Measurements from ENCODE around the gene DYRK4.

The DYRK4 gene

DNA sequence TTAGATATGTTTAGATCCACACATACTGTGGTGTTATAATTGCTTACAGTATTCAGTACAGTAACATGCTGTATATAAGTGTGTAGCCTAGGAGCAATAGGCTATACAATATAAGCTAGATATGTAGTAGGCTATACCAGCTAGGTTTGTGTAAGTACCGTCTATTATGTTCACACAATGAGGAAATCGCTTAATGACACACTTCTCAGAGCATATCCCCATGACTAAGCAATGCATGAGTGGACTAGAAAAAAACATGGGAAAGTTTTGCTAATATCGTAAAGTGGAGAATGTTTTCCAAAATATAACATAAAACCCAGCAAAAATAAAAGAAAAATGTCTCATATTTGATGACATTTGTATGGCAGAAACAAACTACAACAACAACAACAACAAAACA is 59.5 kb downstream of the DYRK4 start:
- DNase-seq (ENCODE audit: low read depth), result no peak

- no peak for DNase-seq (ENCODE audit: low read depth)
Measured at GRCh38 chr12:4626543-4626942, 64.5 kb downstream of the DYRK4 start.

- no peak for DNase-seq (ENCODE audit: low read depth)
Measured at GRCh38 chr12:4628406-4628805, 66.4 kb downstream of the DYRK4 start.

DNA sequence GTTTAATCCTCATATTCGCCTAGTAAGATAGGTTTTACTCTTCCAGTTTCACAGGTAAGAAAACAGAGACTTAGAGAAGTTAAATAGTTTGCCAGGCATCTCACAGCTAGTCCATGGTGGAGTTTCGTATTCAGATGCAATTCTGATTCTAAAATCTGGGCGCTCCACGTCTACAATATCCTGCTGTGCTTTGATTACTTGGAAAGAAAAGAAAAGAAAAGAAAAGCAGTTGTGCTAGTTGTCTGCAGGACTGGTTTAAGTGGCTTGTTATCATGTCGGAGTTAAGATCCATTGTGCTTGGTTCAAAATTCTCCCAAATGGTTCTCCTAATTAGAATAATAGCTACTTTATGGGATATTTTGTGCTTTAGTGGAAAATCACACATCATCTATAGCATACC is 68.3 kb downstream of the DYRK4 start:
- DNase-seq (ENCODE audit: low read depth), result no peak

GRCh38 chr12:4643747-4644146 is 81.7 kb downstream of the DYRK4 start:
- no peak for DNase-seq (ENCODE audit: low read depth)

- no peak for DNase-seq (ENCODE audit: low read depth)
Measured at GRCh38 chr12:4645023-4645422, 83.0 kb downstream of the DYRK4 start.

- DNase-seq (ENCODE audit: low read depth), result no peak
Measured at GRCh38 chr12:4648104-4648500, 86.1 kb downstream of the DYRK4 start.

- peak; percentile 66 for DNase-seq (ENCODE audit: low read depth)
Measured at GRCh38 chr12:4648501-4649357, 86.7 kb downstream of the DYRK4 start, which contains the start of the genes AKAP3 and NDUFA9. Gene AKAP3, minus strand, starts transcription at chr12:4649051. Its CDS starts 10,855 bp downstream, at chr12:4638196. Gene NDUFA9, plus strand, starts transcription at chr12:4649114. Its CDS starts 13 bp downstream, at chr12:4649127.

DNA sequence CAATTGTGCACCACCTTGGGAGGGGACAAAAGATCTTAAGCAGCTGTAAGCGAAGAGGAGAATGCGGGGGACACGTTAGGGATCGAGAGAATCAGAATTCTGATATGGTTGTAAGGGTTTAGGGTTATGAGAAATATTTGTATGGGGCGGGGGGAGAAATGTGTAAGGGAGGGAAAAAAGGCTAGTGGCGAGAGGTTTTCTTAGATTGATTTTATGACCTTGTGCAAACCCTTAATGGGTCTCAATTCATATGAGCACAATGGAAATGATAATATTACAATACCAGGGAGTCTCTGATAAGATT is 87.3 kb downstream of the DYRK4 start:
- DNase-seq (ENCODE audit: low read depth), result no peak

- no peak for DNase-seq (ENCODE audit: low read depth)
Measured at GRCh38 chr12:4653257-4653656, 91.2 kb downstream of the DYRK4 start.

DNA sequence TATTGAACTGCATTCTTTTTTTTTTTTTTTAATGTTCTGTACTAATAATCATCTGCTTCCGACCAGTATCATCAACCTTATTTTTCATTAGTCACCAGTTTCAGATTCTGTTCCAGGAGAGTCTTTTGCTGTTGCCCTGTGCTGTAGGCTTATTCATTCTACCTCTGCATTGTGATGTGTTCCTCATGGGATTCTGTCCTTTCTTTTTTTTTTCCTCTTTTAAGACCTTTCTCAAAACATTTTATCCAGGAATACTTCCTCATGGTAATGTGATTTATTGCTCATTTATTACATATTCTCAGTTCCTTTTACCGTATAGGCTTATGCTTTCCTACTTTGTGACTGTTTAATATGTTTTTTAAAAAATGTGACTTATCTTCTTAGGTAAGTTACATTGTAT is 91.7 kb downstream of the DYRK4 start:
- no peak for DNase-seq (ENCODE audit: low read depth)

All from activated T-cell treated with anti-CD3 and anti-CD28 coated beads for 1 hour (primary cell).